Mesendoderm (in vitro differentiated cells): ENCODE data around the gene ZNF786.
"Not testable (repeated sequence)": the region's sequence is repeated elsewhere in the genome, so short reads cannot be mapped to it uniquely, and the experiment has no call there.

ENCODE experiments used
- DNase-seq: peaks from one replicate; pipeline ENCODE4 v3.0.0; 2013
- H2AK5ac ChIP-seq: 2 replicates; pipeline ENCODE4 v1.6.1; 2013; ENCODE audit warnings: low read length, inconsistent platforms
- H2BK120ac ChIP-seq: 2 replicates; pipeline ENCODE4 v1.6.1; 2013; ENCODE audit warnings: low read depth, mild to moderate bottlenecking, low read length, moderate library complexity, mixed read lengths
- H2BK15ac ChIP-seq: replicated peaks from 2 replicates; pipeline ENCODE4 v1.6.1; 2013; ENCODE audit warnings: low read depth, mild to moderate bottlenecking, moderate library complexity
- H2BK5ac ChIP-seq: 2 replicates; pipeline ENCODE4 v1.6.1; 2013; ENCODE audit warnings: low read length, inconsistent platforms
- H3K18ac ChIP-seq: 2 replicates; pipeline ENCODE4 v1.6.1; 2013; ENCODE audit warnings: mild to moderate bottlenecking, low read length, mixed read lengths
- H3K23ac ChIP-seq: one replicate; pipeline ENCODE4 v1.6.1; 2013; ENCODE audit warnings: low read length
- H3K27ac ChIP-seq: 2 replicates; pipeline ENCODE4 v1.5.1; 2013; ENCODE audit warnings: low read depth, mild to moderate bottlenecking, inconsistent platforms, low read length, moderate library complexity
- H3K27me3 ChIP-seq: 2 replicates; pipeline ENCODE4 v1.6.1; 2013; ENCODE audit warnings: low read length, control low read depth, mild to moderate bottlenecking, inconsistent platforms; ENCODE audit not compliant: insufficient read depth, poor library complexity
- H3K36me3 ChIP-seq: 2 replicates; pipeline ENCODE4 v1.6.1; 2013; ENCODE audit warnings: low read length, inconsistent platforms; ENCODE audit not compliant: control insufficient read depth, insufficient read depth
- H3K4ac ChIP-seq: one replicate; pipeline ENCODE4 v1.6.1; 2013; ENCODE audit warnings: low read depth, mild to moderate bottlenecking, low read length, moderate library complexity
- H3K4me1 ChIP-seq: 2 replicates; pipeline ENCODE4 v1.6.1; 2013; ENCODE audit warnings: low read depth, low read length, inconsistent platforms; ENCODE audit not compliant: control insufficient read depth
- H3K4me2 ChIP-seq: 2 replicates; pipeline ENCODE4 v1.6.1; 2013; ENCODE audit warnings: low read length
- H3K4me3 ChIP-seq: 2 replicates; pipeline ENCODE4 v1.5.1; 2013; ENCODE audit warnings: mild to moderate bottlenecking, low read length
- H3K56ac ChIP-seq: one replicate; pipeline ENCODE4 v1.6.1; 2013; ENCODE audit warnings: low read length
- H3K79me1 ChIP-seq: 2 replicates; pipeline ENCODE4 v1.6.1; 2013; ENCODE audit warnings: low read length, inconsistent platforms
- H3K79me2 ChIP-seq: 2 replicates; pipeline ENCODE4 v1.6.1; 2013; ENCODE audit warnings: mild to moderate bottlenecking, low read length; ENCODE audit not compliant: control insufficient read depth, insufficient read depth
- H3K9ac ChIP-seq: 2 replicates; pipeline ENCODE4 v1.6.1; 2013; ENCODE audit warnings: low read length, inconsistent platforms
- H4K5ac ChIP-seq: one replicate; pipeline ENCODE4 v1.6.1; 2013; ENCODE audit warnings: low read length
- H4K8ac ChIP-seq: one replicate; pipeline ENCODE4 v1.6.1; 2013; ENCODE audit warnings: low read depth, mild to moderate bottlenecking, control low read depth, low read length, moderate library complexity
- WGBS: extraction: QIAGEN DNeasy Blood & Tissue Kit; methylation state at CpG from one replicate; pipeline ENCODE4 v1.1.7; 2013; ENCODE audit warnings: low lambda C conversion rate, missing lambda C conversion rate; ENCODE audit not compliant: insufficient coverage; ENCODE audit errors: extremely low coverage; 5-methylcytosine and 5-hydroxymethylcytosine counted together

ZNF786 gene

DNA sequence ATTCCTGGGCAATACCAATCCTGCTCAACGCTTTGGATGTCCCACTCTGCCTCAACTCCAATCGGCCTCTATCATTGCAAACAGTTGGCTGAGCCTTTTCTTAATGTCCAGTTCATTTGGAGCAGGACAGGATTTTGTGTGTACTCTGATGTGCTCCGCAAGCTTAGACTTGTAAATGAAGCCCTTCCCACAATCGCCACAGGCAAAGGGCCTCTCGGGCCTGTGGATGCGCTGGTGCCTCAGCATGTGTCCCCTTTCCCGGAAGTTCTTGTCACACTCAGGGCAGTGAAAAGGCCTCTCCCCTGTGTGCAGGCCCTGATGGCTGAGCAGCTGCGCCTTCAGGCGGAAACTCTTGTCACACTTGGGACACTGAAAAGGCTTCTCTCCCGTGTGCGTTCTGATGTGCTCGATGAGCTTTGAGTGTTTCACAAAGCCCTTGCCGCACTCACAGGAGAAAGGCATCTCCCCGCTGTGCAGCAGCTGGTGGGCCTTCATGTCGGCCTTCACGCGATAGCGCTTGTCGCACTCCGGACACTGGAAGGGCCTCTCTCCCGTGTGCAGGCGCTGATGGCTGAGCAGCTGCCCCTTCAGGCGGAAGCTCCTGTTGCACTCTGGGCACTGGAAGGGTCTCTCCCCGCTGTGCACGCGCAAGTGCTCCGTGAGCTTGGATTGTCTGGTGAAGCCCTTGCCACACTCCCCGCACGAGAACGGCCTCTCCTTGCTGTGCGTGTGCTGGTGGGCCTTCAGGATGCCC lies 20.0 kb downstream of the ZNF786 start:
- H3K18ac ChIP-seq: no peak overlapping the region
- no peak overlapping the region for H2AK5ac ChIP-seq
- no peak overlapping the region for H3K56ac ChIP-seq
- H4K8ac ChIP-seq: no peak overlapping the region
- H3K23ac ChIP-seq: no peak overlapping the region
- no peak overlapping the region for H3K27ac ChIP-seq
- H3K4ac ChIP-seq: no peak overlapping the region
- no peak overlapping the region for H2BK120ac ChIP-seq
- H3K4me1 ChIP-seq: no peaks in the 10 kb centered on the region
- H3K4me2 ChIP-seq: no peak overlapping the region
- H3K4me3 ChIP-seq: no peak overlapping the region
- H2BK15ac ChIP-seq: no peak overlapping the region
- no peak for DNase-seq
- H3K9ac ChIP-seq: no peak overlapping the region
- H2BK5ac ChIP-seq: no peak overlapping the region
- no CpG with 5 or more reads among the region's 31 CpGs for WGBS
- H3K79me1 ChIP-seq: peaks cover 3% of the 10 kb centered on the region
- H3K79me2 ChIP-seq: no peaks in the 10 kb centered on the region
- no peak overlapping the region for H4K5ac ChIP-seq
- peaks cover 4% of the 10 kb centered on the region for H3K36me3 ChIP-seq
- H3K27me3 ChIP-seq: no peaks in the 10 kb centered on the region

- Histone ChIP-seq H3K4me1 (no peaks in the 10 kb centered on the region), H3K79me1 (peaks cover 3% of the 10 kb centered on the region), H3K4me3 (no peak overlapping the region), H4K8ac (no peak overlapping the region), H3K23ac (no peak overlapping the region), H2AK5ac (no peak overlapping the region), H3K27ac (no peak overlapping the region), H4K5ac (no peak overlapping the region), H3K4ac (no peak overlapping the region), H3K9ac (no peak overlapping the region), H2BK15ac (no peak overlapping the region), H2BK5ac (no peak overlapping the region), H2BK120ac (no peak overlapping the region), H3K4me2 (no peak overlapping the region), H3K56ac (no peak overlapping the region), H3K18ac (no peak overlapping the region), H3K36me3 (peaks cover 4% of the 10 kb centered on the region), H3K27me3 (no peaks in the 10 kb centered on the region), H3K79me2 (no peaks in the 10 kb centered on the region)
- peak; percentile 33 for DNase-seq
- WGBS: no CpG with 5 or more reads among the region's 4 CpGs
These were observed 22.6 kb downstream of the ZNF786 start for GRCh38 chr7:149067869-149068268.

DNA sequence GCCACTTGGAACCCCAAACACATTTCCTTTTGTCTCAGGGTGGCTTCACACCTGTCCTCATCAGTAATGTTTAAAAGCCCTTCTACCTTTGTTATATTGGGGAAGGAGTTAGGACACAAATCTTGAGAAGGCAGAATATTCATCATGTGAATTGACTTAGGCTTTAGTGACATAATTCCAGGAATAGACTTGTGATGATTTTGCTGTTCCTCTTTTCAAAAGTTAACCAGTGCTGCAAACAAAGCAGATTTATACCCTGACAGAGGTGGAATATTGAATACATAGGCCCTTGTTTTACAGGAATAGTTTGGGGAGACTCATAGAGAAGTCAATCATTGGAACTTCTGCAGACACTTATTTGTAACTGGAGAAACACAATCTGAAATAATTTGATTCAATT lies 27.0 kb downstream of the ZNF786 start:
- no peak overlapping the region for H2BK5ac ChIP-seq
- no peak overlapping the region for H3K4me2 ChIP-seq
- H3K27me3 ChIP-seq: no peaks in the 10 kb centered on the region
- H4K8ac ChIP-seq: no peak overlapping the region
- H3K4me1 ChIP-seq: no peaks in the 10 kb centered on the region
- H3K27ac ChIP-seq: no peak overlapping the region
- DNase-seq: no peak
- no peaks in the 10 kb centered on the region for H3K79me1 ChIP-seq
- no peak overlapping the region for H2BK15ac ChIP-seq
- H3K18ac ChIP-seq: no peak overlapping the region
- no peak overlapping the region for H3K56ac ChIP-seq
- H3K9ac ChIP-seq: no peak overlapping the region
- no peak overlapping the region for H2BK120ac ChIP-seq
- H3K79me2 ChIP-seq: no peaks in the 10 kb centered on the region
- H3K4ac ChIP-seq: no peak overlapping the region
- H3K36me3 ChIP-seq: no peaks in the 10 kb centered on the region
- H2AK5ac ChIP-seq: no peak overlapping the region
- no peak overlapping the region for H3K4me3 ChIP-seq
- H3K23ac ChIP-seq: no peak overlapping the region
- H4K5ac ChIP-seq: no peak overlapping the region

DNA sequence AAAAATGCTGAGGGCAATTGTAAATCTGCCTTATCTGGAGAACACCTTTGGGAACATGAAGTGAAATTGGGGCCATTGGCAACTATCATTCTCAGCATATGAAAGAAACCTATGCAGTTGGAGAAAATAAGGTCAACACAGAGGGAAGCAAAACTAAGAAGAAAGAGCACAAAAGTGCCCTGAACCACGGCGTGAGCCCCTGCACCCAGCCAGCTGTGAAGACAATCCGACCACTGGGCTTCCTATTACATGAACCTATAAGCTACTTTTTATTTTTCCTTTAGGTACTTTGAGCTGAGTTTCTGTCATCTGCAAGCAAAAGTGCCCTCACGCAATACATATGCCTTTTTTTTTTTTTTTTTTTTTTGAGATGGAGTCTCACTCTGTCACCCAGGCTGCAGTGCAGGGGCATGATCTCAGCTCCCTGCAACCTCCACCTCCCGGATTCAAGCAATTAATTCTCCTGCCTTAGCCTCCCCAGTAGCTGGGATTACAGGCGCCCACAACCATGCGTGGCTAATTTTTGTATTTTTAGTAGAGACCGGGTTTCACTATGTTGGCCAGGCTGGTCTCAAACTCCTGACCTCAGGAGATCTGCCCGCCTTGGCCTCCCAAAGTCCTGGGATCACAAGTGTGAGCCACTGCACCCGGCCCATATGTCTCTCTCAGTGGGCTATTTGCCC lies 28.2 kb downstream of the ZNF786 start:
- H3K79me1 ChIP-seq, H3K9ac ChIP-seq, H3K4me3 ChIP-seq, H2AK5ac ChIP-seq, H3K4me1 ChIP-seq, H3K79me2 ChIP-seq, H3K23ac ChIP-seq, H4K8ac ChIP-seq, H3K18ac ChIP-seq, H3K27me3 ChIP-seq, H3K4ac ChIP-seq, H2BK15ac ChIP-seq, H3K56ac ChIP-seq, H2BK120ac ChIP-seq, H4K5ac ChIP-seq, H2BK5ac ChIP-seq, H3K4me2 ChIP-seq, DNase-seq, H3K36me3 ChIP-seq, H3K27ac ChIP-seq: not testable (repeated sequence)
- WGBS: no CpG with 5 or more reads among the region's 10 CpGs

- Histone ChIP-seq H2AK5ac (no peak overlapping the region), H4K8ac (no peak overlapping the region), H2BK15ac (no peak overlapping the region), H3K56ac (no peak overlapping the region), H4K5ac (no peak overlapping the region), H3K4me3 (no peak overlapping the region), H3K27me3 (no peaks in the 10 kb centered on the region), H3K18ac (no peak overlapping the region), H2BK5ac (no peak overlapping the region), H2BK120ac (no peak overlapping the region), H3K4me1 (no peaks in the 10 kb centered on the region), H3K79me1 (no peaks in the 10 kb centered on the region), H3K4ac (no peak overlapping the region), H3K4me2 (no peak overlapping the region), H3K79me2 (no peaks in the 10 kb centered on the region), H3K36me3 (no peaks in the 10 kb centered on the region), H3K23ac (no peak overlapping the region), H3K9ac (no peak overlapping the region), H3K27ac (no peak overlapping the region)
- no CpG with 5 or more reads among the region's 1 CpG for WGBS
- no peak for DNase-seq
These were observed 30.4 kb downstream of the ZNF786 start for GRCh38 chr7:149060156-149060555.

GRCh38 chr7:149053885-149054284 lies 36.6 kb downstream of the ZNF786 start:
- no peaks in the 10 kb centered on the region for H3K27me3 ChIP-seq
- H3K36me3 ChIP-seq: no peaks in the 10 kb centered on the region
- DNase-seq: no peak
- no peak overlapping the region for H2BK120ac ChIP-seq
- H4K5ac ChIP-seq: no peak overlapping the region
- H2AK5ac ChIP-seq: no peak overlapping the region
- no peak overlapping the region for H3K9ac ChIP-seq
- H2BK15ac ChIP-seq: no peak overlapping the region
- no peaks in the 10 kb centered on the region for H3K79me2 ChIP-seq
- no peak overlapping the region for H3K4ac ChIP-seq
- H3K27ac ChIP-seq: no peak overlapping the region
- no peak overlapping the region for H4K8ac ChIP-seq
- H3K4me2 ChIP-seq: no peak overlapping the region
- no peak overlapping the region for H3K23ac ChIP-seq
- WGBS: no CpG with 5 or more reads among the region's 8 CpGs
- no peak overlapping the region for H3K56ac ChIP-seq
- H3K18ac ChIP-seq: no peak overlapping the region
- H3K4me3 ChIP-seq: no peak overlapping the region
- no peaks in the 10 kb centered on the region for H3K4me1 ChIP-seq
- H2BK5ac ChIP-seq: no peak overlapping the region
- H3K79me1 ChIP-seq: no peaks in the 10 kb centered on the region
